ENCODE measurements around the gene DPH1.

DPH1 gene

DNA sequence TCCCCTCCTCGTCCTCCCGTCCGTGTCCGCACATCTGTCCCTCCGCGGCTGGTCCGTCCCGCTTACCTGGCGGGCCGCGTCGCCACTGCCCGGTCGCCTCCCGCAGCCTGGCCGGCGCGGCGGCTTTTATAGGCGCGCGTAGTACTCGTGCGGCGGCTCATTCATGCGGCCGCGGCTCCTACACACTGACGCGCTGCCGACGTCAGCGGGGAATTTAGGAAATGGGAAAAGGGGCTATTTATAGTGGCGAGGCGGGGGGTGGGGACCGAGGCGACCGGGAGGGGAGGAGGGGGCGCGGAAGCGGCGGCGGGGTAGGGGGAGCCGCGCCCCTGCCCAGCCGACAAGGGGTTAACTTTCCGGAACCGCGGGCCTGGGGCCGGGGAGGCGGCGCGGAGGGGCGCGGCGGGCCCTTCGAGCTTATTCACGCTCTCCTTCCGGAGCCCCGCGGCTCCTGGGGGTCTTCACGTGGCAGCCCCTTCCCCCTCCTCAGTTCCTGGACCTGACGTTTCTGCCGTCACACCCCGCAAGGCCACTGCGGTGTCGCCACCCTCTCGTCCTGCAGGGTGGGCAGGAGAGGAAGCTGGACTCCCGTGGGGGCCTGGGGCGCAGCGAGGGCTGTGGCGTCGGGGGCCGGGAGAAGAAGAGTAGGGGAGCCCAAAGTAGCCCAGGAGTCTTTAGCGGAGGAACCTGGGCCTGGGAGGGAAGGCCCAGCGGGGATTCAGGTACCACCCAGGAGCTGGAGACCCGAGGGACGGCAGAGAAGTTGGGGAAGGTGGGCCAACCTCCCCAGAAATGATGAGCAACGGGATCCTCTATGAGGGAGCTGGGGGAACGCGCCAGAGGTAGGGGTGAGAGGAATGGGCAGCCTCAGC is 21.3 kb downstream of the DPH1 start:
- no peak for DNase-seq

DNA sequence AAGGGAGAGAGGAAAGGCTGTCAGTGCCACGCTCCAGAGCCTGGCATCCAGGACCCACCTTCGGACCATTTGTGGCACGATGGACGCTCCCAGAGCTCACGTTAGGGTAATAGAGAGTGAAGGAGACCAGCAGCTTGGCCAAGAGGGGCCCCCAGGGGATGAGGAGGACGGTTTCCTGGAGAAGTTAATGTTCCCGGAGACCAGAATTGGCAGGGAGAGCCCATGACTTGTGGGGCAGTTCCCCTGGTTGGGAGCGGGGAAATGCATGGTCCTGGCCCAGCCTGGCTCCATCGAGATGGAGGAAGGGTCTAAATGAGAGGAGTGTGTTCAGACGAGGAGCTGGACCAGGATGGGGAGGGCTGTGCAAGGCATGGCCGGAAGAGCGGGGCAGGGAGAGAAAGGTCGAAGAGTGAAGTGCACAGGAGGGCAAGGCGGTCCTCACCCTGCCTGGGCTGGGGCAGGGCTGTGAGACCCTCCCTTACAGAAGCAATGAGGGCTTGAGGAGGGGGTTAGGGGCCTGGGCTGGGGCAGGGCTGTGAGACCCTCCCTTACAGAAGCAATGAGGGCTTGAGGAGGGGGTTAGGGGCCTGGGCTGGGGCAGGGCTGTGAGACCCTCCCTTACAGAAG is 22.1 kb downstream of the DPH1 start:
- no peak for DNase-seq

DNA sequence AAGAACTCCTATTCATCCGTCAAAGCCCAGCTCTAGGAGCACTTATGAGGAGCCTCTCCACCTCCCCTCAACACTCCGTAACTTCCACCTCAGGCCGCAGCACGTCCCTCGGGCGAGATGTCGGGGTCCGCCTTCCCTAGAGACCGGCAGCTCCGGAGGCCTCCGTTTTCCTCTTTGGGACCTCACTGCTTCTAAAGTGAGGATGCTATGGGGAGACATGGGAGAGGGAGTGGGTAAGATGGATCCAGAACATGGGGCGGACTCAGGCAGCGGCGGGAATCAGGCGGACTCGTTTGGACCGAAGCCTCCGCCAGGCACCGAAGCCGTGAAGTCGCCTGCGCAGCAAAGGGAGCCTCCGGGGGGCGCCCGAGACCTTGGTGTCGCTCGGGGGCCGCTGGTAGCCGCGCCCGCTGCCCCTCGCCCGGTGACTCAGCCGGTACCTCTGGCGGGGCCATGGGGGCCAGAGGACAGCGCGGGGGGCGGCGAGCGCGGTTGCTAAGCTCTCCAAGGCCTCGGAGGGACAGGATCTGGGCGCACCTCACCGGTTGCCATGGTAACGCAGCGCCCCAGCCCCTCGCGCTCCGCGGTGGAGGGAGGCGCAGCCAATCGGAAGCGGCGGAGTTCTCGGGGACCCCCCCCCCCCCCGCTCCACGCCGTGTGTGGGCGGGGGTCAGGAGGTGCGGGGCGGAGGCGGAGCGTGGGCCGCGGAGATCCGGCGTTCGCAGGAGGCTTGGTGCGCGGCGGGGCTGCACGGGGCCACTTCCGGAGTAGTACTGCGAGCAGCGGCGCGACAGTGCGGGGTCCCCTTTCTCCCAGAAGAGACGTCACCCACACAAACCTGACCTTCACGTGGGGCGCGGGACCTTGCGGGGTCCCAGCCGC is 23.7 kb downstream of the DPH1 start:
- no peak for DNase-seq

DNA sequence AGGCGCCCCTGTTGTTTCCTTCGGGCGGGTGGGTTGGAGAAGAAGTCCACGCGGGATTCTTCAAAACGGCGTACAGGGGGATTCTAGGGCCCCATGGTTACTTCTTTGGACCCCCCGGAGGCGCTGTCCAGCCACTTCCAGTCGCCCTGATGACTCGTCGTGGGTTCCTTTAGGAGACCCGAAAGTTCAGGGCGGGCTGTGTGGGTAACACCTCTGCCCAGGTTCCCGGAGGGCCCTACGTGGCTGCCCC is 24.2 kb downstream of the DPH1 start:
- no peak for DNase-seq

DNA sequence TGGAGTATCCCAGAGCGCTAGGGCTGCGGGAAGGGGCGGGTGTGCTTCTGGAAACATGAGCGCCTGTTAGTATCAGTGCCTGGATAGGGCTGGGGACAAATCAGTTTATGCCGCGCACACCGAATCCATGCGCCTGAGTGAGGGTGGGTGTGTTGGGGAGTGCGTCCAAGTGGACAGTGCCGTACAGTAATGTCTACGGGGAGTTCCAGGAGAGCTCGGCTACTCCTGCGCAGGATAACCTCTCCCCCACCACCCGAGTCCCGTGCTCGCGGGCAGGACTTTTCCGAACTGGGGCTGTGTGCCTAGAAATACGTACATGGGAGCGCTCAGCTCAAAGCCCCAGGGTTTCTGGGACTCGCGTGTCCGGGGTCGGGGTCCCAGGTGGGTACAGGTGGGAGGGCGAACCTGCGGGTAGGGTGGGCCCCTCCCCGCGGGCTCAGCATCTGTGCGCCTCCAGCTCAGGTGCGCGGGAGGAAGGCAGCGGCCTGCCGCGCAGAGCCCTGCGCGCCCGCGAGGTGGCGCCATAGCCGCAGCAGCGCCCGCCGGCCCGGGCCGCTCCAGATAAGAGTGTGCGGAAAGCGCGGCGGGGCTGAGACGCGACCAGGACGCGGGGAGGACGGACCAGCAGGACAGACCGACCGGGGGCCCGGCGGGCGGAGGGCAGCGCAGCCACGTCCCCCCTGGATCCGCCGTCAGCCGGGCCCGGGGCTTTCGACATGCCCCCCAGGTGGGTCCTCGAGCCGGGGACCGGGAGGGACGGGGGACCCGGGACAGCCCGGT is 24.7 kb downstream of the DPH1 start, which contains the start of gene HIC1:
Gene HIC1, plus strand, starts transcription at position 592 of the 780 bp plus-strand sequence. CDS start 1,588 bp downstream, outside the sequence.
- no peak for DNase-seq

DNA sequence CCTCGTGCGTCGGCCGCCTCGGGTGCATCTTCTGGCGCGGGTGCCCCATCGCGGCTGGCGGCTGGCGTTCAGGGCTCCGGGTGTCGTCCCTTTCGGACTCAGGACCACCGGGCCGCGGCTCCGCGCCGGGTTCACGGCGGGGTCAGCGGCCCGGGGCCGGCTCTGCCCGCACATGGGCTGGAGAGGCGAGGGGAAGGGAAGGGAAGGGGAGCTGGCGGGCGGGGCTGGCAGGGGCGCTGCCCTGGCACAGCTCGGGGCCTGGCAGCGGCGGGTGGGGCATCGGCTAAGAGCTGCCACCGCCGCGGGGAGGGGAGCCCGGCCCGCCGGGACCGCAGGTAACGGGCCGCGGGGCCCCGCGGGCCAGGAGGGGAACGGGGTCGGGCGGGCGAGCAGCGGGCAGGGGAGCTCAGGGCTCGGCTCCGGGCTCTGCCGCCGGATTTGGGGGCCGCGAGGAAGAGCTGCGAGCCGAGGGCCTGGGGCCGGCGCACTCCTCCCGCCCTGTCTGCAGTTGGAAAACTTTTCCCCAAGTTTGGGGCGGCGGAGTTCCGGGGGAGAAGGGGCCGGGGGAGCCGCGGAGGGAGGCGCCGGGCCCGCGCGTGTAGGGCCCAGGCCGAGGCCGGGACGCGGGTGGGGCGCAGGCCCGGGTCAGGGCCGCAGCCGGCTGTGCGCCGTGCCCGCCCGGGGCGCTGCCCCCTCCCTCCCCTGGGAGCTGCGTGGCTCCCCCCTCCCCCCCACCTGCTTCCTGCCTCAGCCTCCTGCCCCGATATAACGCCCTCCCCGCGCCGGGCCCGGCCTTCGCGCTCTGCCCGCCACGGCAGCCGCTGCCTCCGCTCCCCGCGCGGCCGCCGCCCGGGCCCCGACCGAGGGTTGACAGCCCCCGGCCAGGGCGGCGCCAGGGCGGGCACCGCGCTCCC is 25.6 kb downstream of the DPH1 start:
- no peak for DNase-seq

DNA sequence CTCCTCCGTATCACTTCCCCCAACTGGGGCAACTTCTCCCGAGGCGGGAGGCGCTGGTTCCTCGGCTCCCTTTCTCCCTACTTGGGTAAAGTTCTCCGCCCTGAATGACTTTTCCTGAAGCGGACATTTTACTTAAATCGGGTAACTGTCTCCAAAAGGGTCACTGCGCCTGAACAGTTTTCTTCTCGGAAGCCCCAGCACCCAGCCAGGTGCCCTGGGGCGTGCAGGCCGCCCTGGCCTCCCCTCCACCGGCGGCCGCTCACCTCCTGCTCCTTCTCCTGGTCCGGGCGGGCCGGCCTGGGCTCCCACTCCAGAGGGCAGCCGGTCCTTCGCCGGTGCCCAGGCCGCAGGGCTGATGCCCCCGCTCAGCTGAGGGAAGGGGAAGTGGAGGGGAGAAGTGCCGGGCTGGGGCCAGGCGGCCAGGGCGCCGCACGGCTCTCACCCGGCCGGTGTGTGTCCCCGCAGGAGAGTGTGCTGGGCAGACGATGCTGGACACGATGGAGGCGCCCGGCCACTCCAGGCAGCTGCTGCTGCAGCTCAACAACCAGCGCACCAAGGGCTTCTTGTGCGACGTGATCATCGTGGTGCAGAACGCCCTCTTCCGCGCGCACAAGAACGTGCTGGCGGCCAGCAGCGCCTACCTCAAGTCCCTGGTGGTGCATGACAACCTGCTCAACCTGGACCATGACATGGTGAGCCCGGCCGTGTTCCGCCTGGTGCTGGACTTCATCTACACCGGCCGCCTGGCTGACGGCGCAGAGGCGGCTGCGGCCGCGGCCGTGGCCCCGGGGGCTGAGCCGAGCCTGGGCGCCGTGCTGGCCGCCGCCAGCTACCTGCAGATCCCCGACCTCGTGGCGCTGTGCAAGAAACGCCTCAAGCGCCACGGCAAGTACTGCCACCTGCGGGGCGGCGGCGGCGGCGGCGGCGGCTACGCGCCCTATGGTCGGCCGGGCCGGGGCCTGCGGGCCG is 26.5 kb downstream of the DPH1 start:
- no peak for DNase-seq

DNA sequence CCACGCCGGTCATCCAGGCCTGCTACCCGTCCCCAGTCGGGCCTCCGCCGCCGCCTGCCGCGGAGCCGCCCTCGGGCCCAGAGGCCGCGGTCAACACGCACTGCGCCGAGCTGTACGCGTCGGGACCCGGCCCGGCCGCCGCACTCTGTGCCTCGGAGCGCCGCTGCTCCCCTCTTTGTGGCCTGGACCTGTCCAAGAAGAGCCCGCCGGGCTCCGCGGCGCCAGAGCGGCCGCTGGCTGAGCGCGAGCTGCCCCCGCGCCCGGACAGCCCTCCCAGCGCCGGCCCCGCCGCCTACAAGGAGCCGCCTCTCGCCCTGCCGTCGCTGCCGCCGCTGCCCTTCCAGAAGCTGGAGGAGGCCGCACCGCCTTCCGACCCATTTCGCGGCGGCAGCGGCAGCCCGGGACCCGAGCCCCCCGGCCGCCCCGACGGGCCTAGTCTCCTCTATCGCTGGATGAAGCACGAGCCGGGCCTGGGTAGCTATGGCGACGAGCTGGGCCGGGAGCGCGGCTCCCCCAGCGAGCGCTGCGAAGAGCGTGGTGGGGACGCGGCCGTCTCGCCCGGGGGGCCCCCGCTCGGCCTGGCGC is 27.3 kb downstream of the DPH1 start:
- DNase-seq: no peak

DNA sequence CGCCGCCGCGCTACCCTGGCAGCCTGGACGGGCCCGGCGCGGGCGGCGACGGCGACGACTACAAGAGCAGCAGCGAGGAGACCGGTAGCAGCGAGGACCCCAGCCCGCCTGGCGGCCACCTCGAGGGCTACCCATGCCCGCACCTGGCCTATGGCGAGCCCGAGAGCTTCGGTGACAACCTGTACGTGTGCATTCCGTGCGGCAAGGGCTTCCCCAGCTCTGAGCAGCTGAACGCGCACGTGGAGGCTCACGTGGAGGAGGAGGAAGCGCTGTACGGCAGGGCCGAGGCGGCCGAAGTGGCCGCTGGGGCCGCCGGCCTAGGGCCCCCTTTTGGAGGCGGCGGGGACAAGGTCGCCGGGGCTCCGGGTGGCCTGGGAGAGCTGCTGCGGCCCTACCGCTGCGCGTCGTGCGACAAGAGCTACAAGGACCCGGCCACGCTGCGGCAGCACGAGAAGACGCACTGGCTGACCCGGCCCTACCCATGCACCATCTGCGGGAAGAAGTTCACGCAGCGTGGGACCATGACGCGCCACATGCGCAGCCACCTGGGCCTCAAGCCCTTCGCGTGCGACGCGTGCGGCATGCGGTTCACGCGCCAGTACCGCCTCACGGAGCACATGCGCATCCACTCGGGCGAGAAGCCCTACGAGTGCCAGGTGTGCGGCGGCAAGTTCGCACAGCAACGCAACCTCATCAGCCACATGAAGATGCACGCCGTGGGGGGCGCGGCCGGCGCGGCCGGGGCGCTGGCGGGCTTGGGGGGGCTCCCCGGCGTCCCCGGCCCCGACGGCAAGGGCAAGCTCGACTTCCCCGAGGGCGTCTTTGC is 28.0 kb downstream of the DPH1 start:
- DNase-seq: no peak

DNA sequence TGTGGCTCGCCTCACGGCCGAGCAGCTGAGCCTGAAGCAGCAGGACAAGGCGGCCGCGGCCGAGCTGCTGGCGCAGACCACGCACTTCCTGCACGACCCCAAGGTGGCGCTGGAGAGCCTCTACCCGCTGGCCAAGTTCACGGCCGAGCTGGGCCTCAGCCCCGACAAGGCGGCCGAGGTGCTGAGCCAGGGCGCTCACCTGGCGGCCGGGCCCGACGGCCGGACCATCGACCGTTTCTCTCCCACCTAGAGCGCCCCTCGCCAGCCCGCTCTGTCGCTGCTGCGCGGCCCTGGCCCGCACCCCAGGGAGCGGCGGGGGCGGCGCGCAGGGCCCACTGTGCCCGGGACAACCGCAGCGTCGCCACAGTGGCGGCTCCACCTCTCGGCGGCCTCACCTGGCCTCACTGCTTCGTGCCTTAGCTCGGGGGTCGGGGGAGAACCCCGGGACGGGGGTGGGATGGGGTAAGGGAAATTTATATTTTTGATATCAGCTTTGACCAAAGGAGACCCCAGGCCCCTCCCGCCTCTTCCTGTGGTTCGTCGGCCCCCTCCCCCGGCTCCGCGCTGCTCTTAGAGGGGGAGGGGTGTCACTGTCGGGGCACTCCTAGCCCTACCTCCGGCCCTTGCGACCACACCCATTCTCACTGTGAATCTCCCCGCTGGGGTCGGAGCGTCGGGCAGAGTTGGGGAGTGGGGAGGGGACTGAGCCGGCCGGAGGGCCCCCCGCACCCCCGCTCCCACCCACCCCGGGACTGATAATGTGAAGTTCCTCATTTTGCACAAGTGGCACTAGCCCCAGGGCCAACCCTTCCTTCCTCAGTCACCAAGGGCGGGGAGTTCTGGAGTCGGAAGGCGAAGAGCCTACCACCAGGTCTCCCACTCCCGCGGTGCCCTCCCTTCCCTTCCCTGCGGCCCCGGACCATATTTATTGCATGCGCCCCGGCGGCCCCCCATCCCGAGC is 28.9 kb downstream of the DPH1 start:
- no peak for DNase-seq

DNA sequence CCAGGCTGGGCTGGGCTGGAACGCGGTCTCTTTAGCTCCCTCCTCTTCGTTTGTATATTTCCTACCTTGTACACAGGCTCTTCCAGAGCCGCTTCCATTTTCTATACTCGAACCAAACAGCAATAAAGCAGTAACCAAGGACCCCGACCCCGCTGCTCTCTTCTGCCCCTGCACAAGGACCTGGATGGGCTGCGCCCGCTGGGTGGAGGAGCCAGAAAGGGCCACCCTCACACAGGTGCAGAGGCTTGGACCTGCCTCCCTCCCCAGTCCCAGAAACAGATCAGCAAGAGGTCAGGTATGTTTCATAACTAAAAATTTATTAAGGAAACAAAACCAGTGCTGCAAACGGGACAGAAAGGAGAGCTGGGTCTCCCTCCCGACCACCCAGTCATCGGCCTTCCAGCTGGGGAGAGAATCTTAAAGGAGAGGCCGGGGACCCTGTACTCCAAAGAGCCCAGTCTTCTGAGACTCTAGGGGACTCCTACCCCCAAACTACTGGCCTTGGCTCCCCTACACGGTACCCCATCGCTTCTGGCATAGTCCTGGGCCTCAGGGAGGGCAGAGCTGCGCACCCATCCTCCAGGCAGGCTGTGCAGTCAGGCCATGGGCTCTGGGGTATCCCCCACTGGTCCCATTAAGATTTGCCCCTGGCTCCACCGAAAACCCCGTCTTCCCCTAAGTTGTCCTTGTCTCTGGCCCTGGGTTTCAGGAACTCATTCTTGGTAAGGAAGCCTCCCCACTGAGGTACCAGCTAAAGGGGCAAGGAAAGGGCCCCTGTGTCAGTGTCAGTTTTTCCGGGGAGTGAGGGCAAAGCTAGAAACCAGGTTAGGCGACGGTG is 29.8 kb downstream of the DPH1 start:
- DNase-seq: no peak

DNA sequence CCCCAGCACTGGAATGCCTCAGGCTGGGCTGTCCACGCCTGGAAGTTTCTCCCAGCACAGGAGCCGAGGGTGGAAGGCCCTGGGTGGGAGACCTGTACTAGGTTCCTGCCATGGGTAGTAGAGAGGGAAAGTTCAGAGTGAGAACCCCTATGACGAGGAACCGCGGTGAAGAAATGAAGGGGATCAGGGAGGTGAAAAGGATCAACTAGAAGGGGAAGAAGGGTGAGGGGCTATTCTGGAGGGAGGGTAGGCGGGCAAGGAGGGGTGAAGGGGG is 30.4 kb downstream of the DPH1 start:
- no peak for DNase-seq

DNA sequence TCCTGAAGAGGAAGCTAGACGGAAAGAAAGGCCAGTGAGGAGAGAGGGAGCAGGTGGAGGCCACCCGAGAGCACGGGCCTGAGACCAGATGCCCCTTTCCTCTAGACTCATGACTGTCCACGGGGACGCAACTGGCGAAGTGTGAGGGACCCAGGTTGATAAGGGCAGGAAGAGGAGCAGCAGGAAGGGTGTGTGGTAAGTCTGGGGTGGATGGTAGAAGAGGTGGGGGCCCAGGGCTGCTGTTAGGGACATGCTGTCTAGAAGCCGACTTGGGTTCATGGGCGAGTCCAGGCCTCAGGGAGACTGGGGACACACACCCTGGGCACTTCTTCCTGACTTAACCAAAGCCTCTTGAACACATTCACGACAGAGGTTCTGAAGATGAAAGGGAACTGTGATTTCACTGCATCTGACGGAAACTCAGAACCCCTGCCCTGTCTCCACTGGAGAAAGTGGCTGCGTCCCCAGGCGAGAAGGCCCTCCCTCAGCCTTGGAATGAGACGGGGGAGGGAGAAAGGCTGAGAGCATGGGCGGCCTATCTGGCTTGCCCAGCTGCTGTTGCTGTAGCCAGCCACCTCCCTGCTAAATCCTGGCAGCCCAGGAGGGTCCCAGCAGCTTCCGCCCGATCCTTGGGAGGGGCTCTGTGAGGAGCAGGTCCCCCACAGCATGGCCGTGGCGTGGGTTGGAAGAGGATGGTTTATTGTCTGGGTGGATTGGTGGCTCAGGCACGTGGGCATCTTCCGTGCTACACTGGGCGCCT is 30.9 kb downstream of the DPH1 start:
- no peak for DNase-seq

DNA sequence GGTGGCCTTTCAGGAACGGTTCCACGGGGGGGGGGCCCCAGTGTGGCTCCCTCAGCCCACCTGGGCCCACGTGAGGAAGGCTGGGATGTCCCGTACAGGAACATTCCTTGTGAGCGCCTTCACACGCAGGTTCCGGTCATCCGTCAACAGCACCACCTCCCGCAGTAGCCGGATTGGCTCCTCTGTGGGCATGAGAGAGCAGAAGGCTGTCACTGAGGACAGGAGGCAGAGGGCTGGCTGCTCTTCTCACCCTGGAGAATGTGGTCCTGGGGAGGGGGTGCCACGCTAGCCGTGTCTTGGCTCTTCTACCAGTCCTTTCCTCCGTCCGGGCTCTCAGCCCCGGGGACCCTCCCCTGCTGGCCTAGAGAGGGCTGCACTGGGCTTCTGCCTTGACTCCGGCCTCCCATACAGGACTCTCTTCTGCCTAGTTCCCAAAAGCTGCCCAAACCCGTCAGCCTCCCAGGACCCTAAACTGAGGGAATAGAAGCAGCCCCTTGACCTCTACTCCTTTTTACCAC is 31.5 kb downstream of the DPH1 start:
- no peak for DNase-seq

DNA sequence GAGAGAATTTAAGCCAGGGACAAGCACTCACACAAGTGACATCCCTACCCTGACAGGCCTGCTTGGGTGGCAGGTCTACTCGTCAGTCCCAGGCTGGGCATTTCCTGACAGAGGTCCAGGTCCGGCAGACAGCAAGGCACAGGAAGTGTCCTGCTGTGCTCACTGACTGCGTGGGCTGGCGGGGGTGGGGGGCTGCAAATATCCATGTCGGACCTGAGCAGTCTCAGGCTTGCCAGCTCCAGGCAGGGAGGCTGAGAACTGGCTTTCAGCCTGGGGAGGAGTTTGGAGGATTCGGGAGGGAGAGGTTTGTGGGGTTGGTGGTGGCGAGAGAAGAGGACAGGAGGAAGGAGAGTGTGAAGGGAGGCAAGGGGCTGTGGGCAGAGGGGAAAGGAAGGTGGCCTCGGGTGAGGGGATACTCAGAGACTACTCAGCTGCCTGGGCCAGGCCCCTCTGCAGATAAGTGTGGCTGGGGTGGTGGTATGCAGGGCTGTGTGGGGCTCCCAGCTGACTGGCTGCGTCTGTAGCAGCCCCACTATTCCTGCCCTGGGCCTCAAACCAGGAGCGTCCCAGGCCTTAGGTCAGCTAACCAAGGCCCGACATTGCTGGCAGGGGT is 32.7 kb downstream of the DPH1 start:
- no peak for DNase-seq

All from COR-L47 (cell line).